Panc1 (cell line): ENCODE measurements around the gene GBA3. TPM values are rescaled to one million over a fixed set of nuclear protein-coding genes. Genes with fewer than 3 reads are reported as not detected.

Experiments
- ATAC-seq: fragments of 200-7000 bp; cut with Tn5 transposase; 2 replicates; pipeline ENCODE4 v1.9.1; 2020; ENCODE audit warnings: mild to moderate bottlenecking, moderate library complexity
- BruUV-seq: library from RNA; stranded (reverse); fragments of 400-500 nt; replicated peaks from 2 replicates; lab custom pipeline; 2021; lab: Mats Ljungman, UMichigan
- CTCF ChIA-PET: fragments of 300-600 bp; sonication (Branson Sonifier 250); formaldehyde crosslinking; loops from one replicate; lab custom pipeline; 2022; ENCODE audit warnings: antibody characterized with exemption; lab: Charles Lee
- POLR2A ChIA-PET: fragments of 300-600 bp; sonication (Branson Sonifier 250); formaldehyde crosslinking; loops from one replicate; lab custom pipeline; 2022; ENCODE audit warnings: antibody characterized with exemption; lab: Charles Lee
- DNase-seq: peaks from one replicate; pipeline ENCODE4 v3.0.0-alpha.2; 2010; ENCODE audit warnings: low read depth, low spot score
- H3K27ac ChIP-seq: 2 replicates; pipeline ENCODE4 v1.5.1; 2011; ENCODE audit warnings: mild to moderate bottlenecking, low read length, inconsistent platforms
- H3K27me3 ChIP-seq: fragments of 200-500 bp; sonication (Bioruptor generic); 2 replicates; pipeline ENCODE4 v1.6.0; 2014; ENCODE audit warnings: low read length, inconsistent platforms; ENCODE audit not compliant: control insufficient read depth, insufficient read depth
- H3K36me3 ChIP-seq: fragments of 200-500 bp; sonication (Bioruptor generic); 2 replicates; pipeline ENCODE4 v1.5.1; 2014; ENCODE audit warnings: inconsistent platforms, mild to moderate bottlenecking, low read length, moderate library complexity; ENCODE audit not compliant: control insufficient read depth, insufficient read depth
- H3K4me1 ChIP-seq: 2 replicates; pipeline ENCODE4 v1.5.1; 2011; ENCODE audit warnings: inconsistent platforms, mild to moderate bottlenecking, low read length, moderate library complexity; ENCODE audit not compliant: control insufficient read depth, insufficient read depth
- H3K4me3 ChIP-seq, 2 experiments: 2 replicates each; pipeline ENCODE4 v1.5.1; 2011 to 2012; ENCODE audit warnings: low read depth in 2 of 2, low read length in 2 of 2, mild to moderate bottlenecking in 2 of 2, inconsistent platforms in 1 of 2, moderate library complexity in 1 of 2
- H3K9me3 ChIP-seq: fragments of 200-500 bp; sonication (Bioruptor generic); 2 replicates; pipeline ENCODE4 v1.5.1; 2014; ENCODE audit warnings: low read depth, mild to moderate bottlenecking, inconsistent platforms, low read length, moderate library complexity; ENCODE audit not compliant: control insufficient read depth, insufficient read depth
- POLR2AphosphoS5 ChIP-seq: IDR thresholded peaks from 2 replicates; pipeline ENCODE4 v1.6.1; 2012; ENCODE audit warnings: mild to moderate bottlenecking, low read depth, low read length, moderate library complexity
- SIN3A ChIP-seq: IDR thresholded peaks from 2 replicates; pipeline ENCODE4 v1.6.1; 2012; ENCODE audit warnings: low read depth, mild to moderate bottlenecking, low read length, moderate library complexity, borderline replicate concordance; ENCODE audit not compliant: insufficient read depth
- TCF7L2 ChIP-seq: IDR thresholded peaks from 2 replicates; pipeline ENCODE4 v1.6.1; 2011; ENCODE audit warnings: mild to moderate bottlenecking, low read depth, low read length, inconsistent platforms
- in situ Hi-C: cut with HindIII; loops from 2 replicates; pipeline ENCODE4 v1.10.0; 2016; ENCODE audit warnings: low sequenced_read_pairs, low pct_unique_long_range_greater_than_20kb
- intact Hi-C: fragments of 100-400 bp; cut with micrococcal nuclease; formaldehyde crosslinking; loops from one replicate; pipeline ENCODE4 v1.10.0; 2022; ENCODE audit not compliant: unreplicated experiment
- total RNA-seq: library from RNA; stranded (reverse); gene quantifications from one replicate; pipeline ENCODE4 v1.2.1, GENCODE V29; 2021; ENCODE audit not compliant: unreplicated experiment
- TF ChIP-seq, protein P1 (sequence below): fragments of 450-650 bp; IDR thresholded peaks from 2 replicates; pipeline ENCODE4 v1.5.1; 2017; ENCODE audit warnings: mild to moderate bottlenecking
- TF ChIP-seq, protein P2 (sequence below), 2 experiments: IDR thresholded peaks; 2 replicates each; pipeline ENCODE4 v1.6.1; 2011 to 2012; ENCODE audit warnings: low read depth in 2 of 2, control low read depth in 1 of 2, low read length in 1 of 2, mild to moderate bottlenecking in 1 of 2, moderate library complexity in 1 of 2; ENCODE audit not compliant: insufficient read depth in 1 of 2

GBA3 gene
- total RNA-seq, 1 experiment from 2014 or later, result not detected

GRCh38 chr4:22850055-22850454, 157.3 kb downstream of the GBA3 start:
- H3K36me3 ChIP-seq, result no peaks in the 10 kb centered on the region
- no peak for ATAC-seq
- CTCF ChIA-PET, result no interaction called here

DNA sequence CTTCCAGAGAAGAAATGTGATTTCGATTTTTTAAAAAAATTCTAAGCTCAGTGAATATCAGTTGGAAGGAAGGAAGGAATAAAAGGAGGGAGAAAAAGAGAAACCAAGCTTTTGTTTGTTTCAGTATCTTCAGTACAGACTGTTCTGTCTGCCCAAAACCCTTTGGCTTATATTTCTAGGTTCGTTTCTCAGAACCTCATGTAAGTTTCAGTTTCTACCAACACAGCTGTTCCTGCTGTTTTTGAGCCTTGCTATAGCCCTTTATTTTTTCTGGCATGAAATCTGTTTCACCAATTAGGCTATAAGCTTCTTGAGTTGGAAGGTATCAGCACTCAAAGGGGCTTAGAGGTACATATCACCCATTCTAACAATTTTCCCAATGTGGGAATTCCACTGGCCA, 157.9 kb downstream of the GBA3 start:
- Histone ChIP-seq H3K4me3 (no peak overlapping the region), H3K4me1 (no peaks in the 10 kb centered on the region), H3K36me3 (no peaks in the 10 kb centered on the region), H3K9me3 (no peaks in the 10 kb centered on the region), H3K27me3 (no peaks in the 10 kb centered on the region), H3K27ac (no peak overlapping the region)
- ChIA-PET POLR2A (no interaction called here), CTCF (no interaction called here)
- DNase-seq, result no peak
- ATAC-seq, result no peak
- intact Hi-C loops (no loop called here), in situ Hi-C loops (no loop called here)
- BruUV-seq, result no TSS peak
- TF ChIP-seq, protein P1, sequence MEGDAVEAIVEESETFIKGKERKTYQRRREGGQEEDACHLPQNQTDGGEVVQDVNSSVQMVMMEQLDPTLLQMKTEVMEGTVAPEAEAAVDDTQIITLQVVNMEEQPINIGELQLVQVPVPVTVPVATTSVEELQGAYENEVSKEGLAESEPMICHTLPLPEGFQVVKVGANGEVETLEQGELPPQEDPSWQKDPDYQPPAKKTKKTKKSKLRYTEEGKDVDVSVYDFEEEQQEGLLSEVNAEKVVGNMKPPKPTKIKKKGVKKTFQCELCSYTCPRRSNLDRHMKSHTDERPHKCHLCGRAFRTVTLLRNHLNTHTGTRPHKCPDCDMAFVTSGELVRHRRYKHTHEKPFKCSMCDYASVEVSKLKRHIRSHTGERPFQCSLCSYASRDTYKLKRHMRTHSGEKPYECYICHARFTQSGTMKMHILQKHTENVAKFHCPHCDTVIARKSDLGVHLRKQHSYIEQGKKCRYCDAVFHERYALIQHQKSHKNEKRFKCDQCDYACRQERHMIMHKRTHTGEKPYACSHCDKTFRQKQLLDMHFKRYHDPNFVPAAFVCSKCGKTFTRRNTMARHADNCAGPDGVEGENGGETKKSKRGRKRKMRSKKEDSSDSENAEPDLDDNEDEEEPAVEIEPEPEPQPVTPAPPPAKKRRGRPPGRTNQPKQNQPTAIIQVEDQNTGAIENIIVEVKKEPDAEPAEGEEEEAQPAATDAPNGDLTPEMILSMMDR, result no peak
- TF ChIP-seq TCF7L2, result no peak
- TF ChIP-seq, protein P2, sequence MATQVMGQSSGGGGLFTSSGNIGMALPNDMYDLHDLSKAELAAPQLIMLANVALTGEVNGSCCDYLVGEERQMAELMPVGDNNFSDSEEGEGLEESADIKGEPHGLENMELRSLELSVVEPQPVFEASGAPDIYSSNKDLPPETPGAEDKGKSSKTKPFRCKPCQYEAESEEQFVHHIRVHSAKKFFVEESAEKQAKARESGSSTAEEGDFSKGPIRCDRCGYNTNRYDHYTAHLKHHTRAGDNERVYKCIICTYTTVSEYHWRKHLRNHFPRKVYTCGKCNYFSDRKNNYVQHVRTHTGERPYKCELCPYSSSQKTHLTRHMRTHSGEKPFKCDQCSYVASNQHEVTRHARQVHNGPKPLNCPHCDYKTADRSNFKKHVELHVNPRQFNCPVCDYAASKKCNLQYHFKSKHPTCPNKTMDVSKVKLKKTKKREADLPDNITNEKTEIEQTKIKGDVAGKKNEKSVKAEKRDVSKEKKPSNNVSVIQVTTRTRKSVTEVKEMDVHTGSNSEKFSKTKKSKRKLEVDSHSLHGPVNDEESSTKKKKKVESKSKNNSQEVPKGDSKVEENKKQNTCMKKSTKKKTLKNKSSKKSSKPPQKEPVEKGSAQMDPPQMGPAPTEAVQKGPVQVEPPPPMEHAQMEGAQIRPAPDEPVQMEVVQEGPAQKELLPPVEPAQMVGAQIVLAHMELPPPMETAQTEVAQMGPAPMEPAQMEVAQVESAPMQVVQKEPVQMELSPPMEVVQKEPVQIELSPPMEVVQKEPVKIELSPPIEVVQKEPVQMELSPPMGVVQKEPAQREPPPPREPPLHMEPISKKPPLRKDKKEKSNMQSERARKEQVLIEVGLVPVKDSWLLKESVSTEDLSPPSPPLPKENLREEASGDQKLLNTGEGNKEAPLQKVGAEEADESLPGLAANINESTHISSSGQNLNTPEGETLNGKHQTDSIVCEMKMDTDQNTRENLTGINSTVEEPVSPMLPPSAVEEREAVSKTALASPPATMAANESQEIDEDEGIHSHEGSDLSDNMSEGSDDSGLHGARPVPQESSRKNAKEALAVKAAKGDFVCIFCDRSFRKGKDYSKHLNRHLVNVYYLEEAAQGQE (IDR thresholded peaks at IDR 0.05; ENCODE audit: insufficient read depth in 1 of 2, low read depth in 2 of 2, low read length in 1 of 2), result no peak

More at GRCh38 chr4:22850055-22850454, 157.3 kb downstream of the GBA3 start:
- Histone ChIP-seq H3K27me3 (no peaks in the 10 kb centered on the region), H3K27ac (no peak overlapping the region), H3K4me3 (no peak overlapping the region), H3K9me3 (no peaks in the 10 kb centered on the region), H3K4me1 (no peaks in the 10 kb centered on the region)
- no TSS peak for BruUV-seq
- in situ Hi-C loops, result no loop called here
- POLR2A ChIA-PET, result no interaction called here
- TF ChIP-seq, protein P2 (IDR thresholded peaks at IDR 0.05; ENCODE audit: insufficient read depth in 1 of 2, low read depth in 2 of 2, low read length in 1 of 2), result no peak
- TF ChIP-seq, protein P1, result no peak
- TF ChIP-seq TCF7L2 (no peak), POLR2AphosphoS5 (no peak), SIN3A (no peak)
- no peak for DNase-seq
- intact Hi-C loops, result no loop called here
